Uterus (tissue), 4 donors: ENCODE measurements around the gene GEMIN5. TPM values are rescaled to one million over a fixed set of nuclear protein-coding genes. Genes with fewer than 3 reads are reported as not detected.

Experiments
- DNase-seq, 2 donors: peaks; one replicate each; pipeline ENCODE4 v3.0.0-alpha.2; 2019 to 2020
- H3K27ac ChIP-seq, 2 donors: fragments of 200-600 bp; sonication (generic); 1 replicate in 1 of 2; 2 replicates in 1 of 2; pipeline ENCODE4 v1.5.1; 2016 to 2018
- H3K27me3 ChIP-seq, 2 donors: fragments of 200-600 bp; sonication (generic); one replicate each; pipeline ENCODE4 v1.5.1; 2018 to 2019; ENCODE audit warnings: control low read depth in 1 of 2
- H3K36me3 ChIP-seq, 2 donors: fragments of 200-600 bp; sonication (generic); one replicate each; pipeline ENCODE4 v1.5.1; 2019; ENCODE audit warnings: control low read depth in 1 of 2
- H3K4me1 ChIP-seq, 2 donors: fragments of 200-600 bp; sonication (generic); one replicate each; pipeline ENCODE4 v1.5.1; 2018 to 2019; ENCODE audit warnings: control low read depth in 1 of 2
- H3K4me3 ChIP-seq, 2 donors: fragments of 200-600 bp; sonication (generic); 1 replicate in 1 of 2; 2 replicates in 1 of 2; pipeline ENCODE4 v1.5.1; 2018 to 2019; ENCODE audit warnings: mild to moderate bottlenecking in 1 of 2
- H3K9me3 ChIP-seq, 2 donors: fragments of 200-600 bp; sonication (generic); one replicate each; pipeline ENCODE4 v1.5.1; 2019; ENCODE audit warnings: control low read depth in 1 of 2
- POLR2A ChIP-seq, 2 donors: fragments of 450-650 bp; IDR thresholded peaks; one replicate each; pipeline ENCODE4 v1.6.1; 2016; ENCODE audit warnings: antibody characterized with exemption in 2 of 2, mild to moderate bottlenecking in 1 of 2, moderate library complexity in 1 of 2
- intact Hi-C: fragments of 100-400 bp; cut with DNase I; formaldehyde crosslinking; loops from one replicate; pipeline ENCODE4 v1.15.1; 2023; ENCODE audit warnings: low total_unique reads
- total RNA-seq, 4 donors: library from RNA; depleted of rRNA in 3 of 4; stranded (reverse); fragments of >200 nt in 3 of 4; gene quantifications; one replicate each; pipeline versions ENCODE4 v1.1.0 to v1.2.4, GENCODE V29; 2014 to 2023
- TF ChIP-seq, protein P1 (sequence below), 4 experiments: fragments of 200-600 bp in 2 of 4; fragments of 450-650 bp in 2 of 4; sonication (generic) in 2 of 4; IDR thresholded peaks; one replicate each; pipeline ENCODE4 v1.5.1; 2016 to 2019; ENCODE audit warnings: antibody characterized with exemption in 4 of 4, mild to moderate bottlenecking in 2 of 4, moderate library complexity in 1 of 4
- donor health status: DM: yes; HTN: yes; CAD: no.

The GEMIN5 gene
- total RNA-seq, 4 donors from 2014 or later: 10.0 to 26.5 (median 19.3) TPM

- DNase-seq: peak; percentile 98
- Histone ChIP-seq H3K4me3 (peak within 1 kb of the TSS; percentile 82 to 90), H3K27me3 (no peaks in the 10 kb centered on the region), H3K27ac (peak within 1 kb of the TSS; percentile 98), H3K9me3 (no peaks in the 10 kb centered on the region), H3K4me1 (peaks cover 4 to 5% of the 10 kb centered on the region in 2 donors), H3K36me3 (no peaks in the 10 kb centered on the region)
- TF ChIP-seq, protein P1, sequence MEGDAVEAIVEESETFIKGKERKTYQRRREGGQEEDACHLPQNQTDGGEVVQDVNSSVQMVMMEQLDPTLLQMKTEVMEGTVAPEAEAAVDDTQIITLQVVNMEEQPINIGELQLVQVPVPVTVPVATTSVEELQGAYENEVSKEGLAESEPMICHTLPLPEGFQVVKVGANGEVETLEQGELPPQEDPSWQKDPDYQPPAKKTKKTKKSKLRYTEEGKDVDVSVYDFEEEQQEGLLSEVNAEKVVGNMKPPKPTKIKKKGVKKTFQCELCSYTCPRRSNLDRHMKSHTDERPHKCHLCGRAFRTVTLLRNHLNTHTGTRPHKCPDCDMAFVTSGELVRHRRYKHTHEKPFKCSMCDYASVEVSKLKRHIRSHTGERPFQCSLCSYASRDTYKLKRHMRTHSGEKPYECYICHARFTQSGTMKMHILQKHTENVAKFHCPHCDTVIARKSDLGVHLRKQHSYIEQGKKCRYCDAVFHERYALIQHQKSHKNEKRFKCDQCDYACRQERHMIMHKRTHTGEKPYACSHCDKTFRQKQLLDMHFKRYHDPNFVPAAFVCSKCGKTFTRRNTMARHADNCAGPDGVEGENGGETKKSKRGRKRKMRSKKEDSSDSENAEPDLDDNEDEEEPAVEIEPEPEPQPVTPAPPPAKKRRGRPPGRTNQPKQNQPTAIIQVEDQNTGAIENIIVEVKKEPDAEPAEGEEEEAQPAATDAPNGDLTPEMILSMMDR (IDR thresholded peaks at IDR 0.05): peak in 2 of 4 experiments; percentile 12 to 17
- TF ChIP-seq POLR2A (IDR thresholded peaks at IDR 0.05): peak; percentile 89 to 91
- intact Hi-C loops: loop anchor here (5.0 kb wide), 1 partner anchor 101 kb away; the partner anchor contains the start of gene LARP1
Measured at GRCh38 chr5:154858297-154858971, 79.6 kb downstream of the GEMIN5 start, which contains the start of gene CNOT8. TSS of gene CNOT8 (plus strand) at chr5:154858627. CDS start at chr5:154863279, 4,652 bp downstream.

GRCh38 chr5:154857530-154858296, 80.3 kb downstream of the GEMIN5 start:
- intact Hi-C loops: loop anchor here (5.0 kb wide), 1 partner anchor 100 kb away; the partner anchor contains the start of gene LARP1
- H3K4me1 ChIP-seq: peaks cover 4 to 5% of the 10 kb centered on the region in 2 donors

GRCh38 chr5:154851351-154851750, 86.7 kb downstream of the GEMIN5 start:
- peaks cover 0 to 8% of the 10 kb centered on the region in 2 donors for H3K4me1 ChIP-seq
- H3K27ac ChIP-seq: peak overlapping the region; percentile 86 to 94

More at GRCh38 chr5:154857530-154858296, 80.3 kb downstream of the GEMIN5 start:
- peak overlapping the region; percentile 98 for H3K27ac ChIP-seq
- H3K27me3 ChIP-seq: no peaks in the 10 kb centered on the region
- peak overlapping the region; percentile 82 to 90 for H3K4me3 ChIP-seq
- no peaks in the 10 kb centered on the region for H3K9me3 ChIP-seq
- TF ChIP-seq POLR2A (IDR thresholded peaks at IDR 0.05): peak in 1 of 2 donors; percentile 85
- TF ChIP-seq, protein P1 (IDR thresholded peaks at IDR 0.05): no peak
- DNase-seq: peak; percentile 97 to 98
- H3K36me3 ChIP-seq: no peaks in the 10 kb centered on the region

DNA sequence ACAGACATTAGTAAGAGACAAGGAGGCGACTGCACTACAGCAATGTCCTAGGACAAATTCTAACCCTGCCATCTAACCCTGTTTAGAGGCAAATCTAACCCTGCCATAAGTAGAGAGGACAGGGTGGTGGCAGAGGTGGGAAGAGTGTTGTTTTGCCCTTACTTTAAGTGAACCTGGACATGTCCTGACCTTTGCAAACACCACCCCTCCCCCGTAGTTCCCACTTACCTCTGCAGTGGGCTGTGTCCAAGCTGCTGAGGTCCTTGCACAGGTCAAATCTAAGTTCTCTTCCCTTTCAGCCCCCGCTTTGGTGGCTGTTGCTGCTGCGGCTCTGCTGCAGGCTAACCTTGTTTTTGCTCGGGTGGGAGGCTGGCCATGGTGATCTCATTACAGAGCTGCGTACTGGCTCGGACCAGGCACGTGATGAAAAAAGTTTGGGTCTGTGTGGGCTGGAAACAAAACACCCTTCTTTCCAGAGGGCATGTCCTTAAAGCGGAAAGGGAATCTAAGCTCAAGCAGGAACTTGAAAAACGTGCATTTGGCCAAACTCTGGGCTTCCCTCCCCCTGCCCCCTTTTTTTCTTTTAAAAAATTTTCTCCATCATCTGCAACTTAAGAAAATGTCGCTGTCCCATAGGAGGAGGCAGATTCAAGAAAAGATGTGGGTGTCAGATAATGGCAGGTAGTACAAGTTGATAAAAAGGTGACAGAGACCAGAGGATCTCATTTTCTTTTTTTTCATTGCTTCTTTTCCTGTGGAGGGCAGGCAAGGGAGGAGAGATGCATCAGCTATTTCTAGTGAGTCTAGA, 87.6 kb downstream of the GEMIN5 start, which contains the start of gene FAXDC2:
TSS of gene FAXDC2 (minus strand) at position 349 of the 808 bp plus-strand sequence. CDS start 12,425 bp downstream, outside the sequence.
- DNase-seq: peak; percentile 81 to 89
- Histone ChIP-seq H3K27me3 (no peaks in the 10 kb centered on the region), H3K4me1 (peaks cover 0 to 8% of the 10 kb centered on the region in 2 donors), H3K36me3 (no peaks in the 10 kb centered on the region), H3K9me3 (no peaks in the 10 kb centered on the region), H3K27ac (peak within 1 kb of the TSS; percentile 86 to 94), H3K4me3 (peak within 1 kb of the TSS; percentile 62 to 64)
- intact Hi-C loops: no loop called here
- TF ChIP-seq, protein P1 (IDR thresholded peaks at IDR 0.05): no peak
- TF ChIP-seq POLR2A (IDR thresholded peaks at IDR 0.05): peak; percentile 57 to 63

More at GRCh38 chr5:154851351-154851750, 86.7 kb downstream of the GEMIN5 start:
- no peak for DNase-seq
- H3K27me3 ChIP-seq: no peaks in the 10 kb centered on the region
- no peaks in the 10 kb centered on the region for H3K9me3 ChIP-seq
- H3K36me3 ChIP-seq: no peaks in the 10 kb centered on the region
- H3K4me3 ChIP-seq: no peak overlapping the region
- intact Hi-C loops: no loop called here
- no peak for TF ChIP-seq POLR2A (IDR thresholded peaks at IDR 0.05)
- TF ChIP-seq, protein P1 (IDR thresholded peaks at IDR 0.05): no peak
